ENCODE results near the gene ZBTB7C. TPM values are rescaled to one million over a fixed set of nuclear protein-coding genes. Genes with fewer than 3 reads are reported as not detected.

Gene ZBTB7C
- total RNA-seq, 1 experiment from 2014 or later = 0.33 TPM

DNA sequence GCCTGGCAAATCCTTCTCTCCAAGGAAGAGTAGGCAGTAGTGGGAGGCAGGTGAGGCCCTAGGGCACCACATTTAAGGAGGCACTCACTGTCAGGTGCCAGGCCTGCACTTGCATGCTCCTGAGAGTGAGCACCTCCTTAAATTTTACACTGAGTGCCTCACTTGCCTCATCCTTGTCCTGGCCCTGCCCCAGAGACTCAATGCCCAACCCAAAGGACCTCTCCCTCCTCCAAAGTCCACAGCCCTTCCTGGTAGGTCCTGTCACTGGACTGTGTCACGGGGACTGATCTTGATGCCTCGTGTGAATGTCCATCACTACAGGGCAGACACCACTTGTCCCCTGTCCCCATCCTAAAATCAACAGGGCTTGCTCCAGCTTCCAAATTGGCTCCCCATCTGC, 235.6 kb downstream of the ZBTB7C start:
- Histone ChIP-seq H2BK12ac (ENCODE audit: insufficient read length, low read depth, low read length) (no peak overlapping the region), H4K20me1 (ENCODE audit: control insufficient read depth, insufficient read depth, insufficient read length) (peaks cover 4% of the 10 kb centered on the region), H3K27me3 (ENCODE audit: insufficient read depth, low read length) (no peaks in the 10 kb centered on the region), H3K23ac (ENCODE audit: insufficient read length, low read depth, low read length) (peak overlapping the region; percentile 43), H3K4ac (ENCODE audit: low read depth, low read length) (no peak overlapping the region), H4K91ac (ENCODE audit: insufficient read length, low read depth, low read length) (no peak overlapping the region), H3K9me3 (ENCODE audit: control insufficient read depth, low read depth, low read length) (no peaks in the 10 kb centered on the region), H3T11ph (ENCODE audit: low read length) (no peak overlapping the region), H3K79me2 (ENCODE audit: insufficient read depth, low read length) (no peaks in the 10 kb centered on the region), H4K8ac (replicated peaks; ENCODE audit: insufficient read length, low read depth, low read length) (no peak overlapping the region), H2AK5ac (ENCODE audit: insufficient read length, low read length) (no peak overlapping the region), H2AFZ (ENCODE audit: low read length) (no peak overlapping the region), H3K4me1 (ENCODE audit: insufficient read depth, low read length) (no peaks in the 10 kb centered on the region), H3K27ac (ENCODE audit: insufficient read length, low read depth, low read length) (no peak overlapping the region), H2BK20ac (ENCODE audit: low read depth, low read length, poor library complexity, severe bottlenecking) (no peak overlapping the region), H2BK120ac (ENCODE audit: low read depth, low read length, poor library complexity, severe bottlenecking) (no peak overlapping the region), H3K14ac (ENCODE audit: insufficient read depth, low read length) (no peak overlapping the region), H3K18ac (ENCODE audit: insufficient read length, low read depth, low read length) (no peak overlapping the region), H3K4me2 (ENCODE audit: insufficient read depth, insufficient read length, low read length) (no peak overlapping the region), H3K56ac (ENCODE audit: insufficient read length, low read depth, low read length) (no peak overlapping the region), H2BK15ac (ENCODE audit: low read depth, low read length) (no peak overlapping the region), H2BK5ac (ENCODE audit: insufficient read length, low read length) (no peak overlapping the region), H4K5ac (ENCODE audit: insufficient read length, low read depth, low read length) (no peak overlapping the region), H3K79me1 (ENCODE audit: insufficient read depth, low read depth, low read length, poor library complexity, severe bottlenecking) (no peaks in the 10 kb centered on the region), H3K9ac (ENCODE audit: extremely low read depth, insufficient read length, low read length) (no peak overlapping the region), H3K23me2 (ENCODE audit: insufficient read length, low read depth, low read length, poor library complexity, severe bottlenecking) (no peaks in the 10 kb centered on the region)
- no CpG with 5 or more reads among the region's 2 CpGs for WGBS (ENCODE audit: extremely low coverage, insufficient read length, low lambda C conversion rate)
- peak overlapping the region in 1 of 3 experiments; percentile 30; a peak in 1 of 7 replicates for H3K27ac Mint-ChIP-seq
- H3K4me1 Mint-ChIP-seq = no peaks in the 10 kb centered on the region
- no peak for DNase-seq
- H3K9me3 Mint-ChIP-seq = no peaks in the 10 kb centered on the region; a peak in 1 of 5 replicates
- TF ChIP-seq CTCF (conservative IDR thresholded peaks at IDR 0.05) = no peak
- H3K27me3 Mint-ChIP-seq (ENCODE audit: low read depth) = peaks cover 8% of the 10 kb centered on the region
- no peaks in the 10 kb centered on the region; a peak in 1 of 7 replicates for H3K36me3 Mint-ChIP-seq (ENCODE audit: insufficient read depth in 1 of 3, low read depth in 3 of 3)
- H3K4me3 Mint-ChIP-seq = no peak overlapping the region

All from H9 (cell line).